Stimulated activated effector memory CD8-positive, alpha-beta T cell treated with anti-CD3 and anti-CD28 coated beads, Interleukin-12 subunit alpha, Interleukin-12 subunit beta, amount 100 ng/mL, for 72 hours (primary cell): ENCODE measurements around the gene KLHL30.

Experiments
- ATAC-seq: fragments of 150-1000 bp; cut with Tn5 transposase; 2 replicates; pipeline ENCODE4 v1.10.0; 2021
- DNase-seq, 2 donors: peaks; one replicate each; pipeline ENCODE4 v3.0.0; 2021 to 2022; ENCODE audit warnings: low spot score in 2 of 2
- H3K27ac Mint-ChIP-seq: one replicate; pipeline ENCODE4 v1.8.0; 2022; ENCODE audit warnings: mild to moderate bottlenecking, mixed read lengths
- H3K36me3 Mint-ChIP-seq: one replicate; pipeline ENCODE4 v1.8.0; 2022; ENCODE audit warnings: mild to moderate bottlenecking, mixed read lengths
- H3K4me1 Mint-ChIP-seq: one replicate; pipeline ENCODE4 v1.8.0; 2022; ENCODE audit warnings: mixed read lengths
- H3K4me3 Mint-ChIP-seq: one replicate; pipeline ENCODE4 v1.8.0; 2022; ENCODE audit warnings: mild to moderate bottlenecking, mixed read lengths
- H3K9me3 Mint-ChIP-seq: one replicate; pipeline ENCODE4 v1.8.0; 2022; ENCODE audit warnings: mixed read lengths

KLHL30 gene

DNA sequence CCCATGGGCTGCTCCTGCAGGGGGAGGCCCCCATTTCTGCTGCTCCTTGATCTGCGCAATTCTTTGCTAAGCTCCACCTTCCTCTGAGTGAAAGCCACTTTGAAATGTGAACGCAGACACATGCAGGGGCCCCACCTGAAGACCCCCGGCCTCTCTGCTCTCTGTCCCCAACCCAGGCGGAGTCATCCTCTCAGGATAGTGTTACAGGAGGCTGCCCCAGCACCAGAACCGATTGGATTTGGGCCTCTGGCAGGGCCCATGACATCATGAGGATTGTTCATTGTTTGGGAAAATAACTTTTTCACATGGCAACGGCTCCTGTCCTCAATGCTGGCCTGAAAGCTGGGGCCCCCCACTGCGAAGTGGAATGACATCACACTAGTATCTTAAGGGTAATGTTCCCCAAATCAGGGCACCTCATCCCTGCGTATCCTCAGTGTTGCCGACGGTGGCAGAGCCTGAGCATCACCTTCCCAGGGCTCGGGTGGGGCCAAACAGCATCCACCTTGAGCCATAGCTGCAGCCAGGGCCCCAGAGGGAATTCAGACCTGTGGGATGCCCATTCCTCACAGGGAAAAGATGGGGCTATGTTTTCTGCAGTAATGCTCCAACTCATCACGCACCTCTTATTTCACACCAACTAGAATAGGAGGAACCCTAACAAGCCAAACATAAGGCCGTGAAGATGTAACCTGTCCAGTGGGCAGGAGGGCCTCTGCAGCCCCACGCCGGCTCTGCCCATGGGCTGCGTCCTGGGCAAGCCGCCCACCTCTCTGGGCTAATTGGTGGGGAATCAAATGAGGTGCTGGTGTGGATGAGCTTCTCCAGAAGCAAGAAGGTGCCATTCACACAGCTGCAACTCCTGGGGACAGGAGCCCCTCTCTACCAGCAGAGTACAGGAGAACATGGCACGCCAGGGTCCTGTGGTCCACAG lies 17.6 kb downstream of the KLHL30 start:
- no peaks in the 10 kb centered on the region for H3K36me3 Mint-ChIP-seq
- ATAC-seq (no peak), DNase-seq (no peak)
- no peak overlapping the region for H3K4me3 Mint-ChIP-seq
- H3K27ac Mint-ChIP-seq: no peak overlapping the region
- H3K4me1 Mint-ChIP-seq: peaks cover 7% of the 10 kb centered on the region
- H3K9me3 Mint-ChIP-seq: no peaks in the 10 kb centered on the region

DNA sequence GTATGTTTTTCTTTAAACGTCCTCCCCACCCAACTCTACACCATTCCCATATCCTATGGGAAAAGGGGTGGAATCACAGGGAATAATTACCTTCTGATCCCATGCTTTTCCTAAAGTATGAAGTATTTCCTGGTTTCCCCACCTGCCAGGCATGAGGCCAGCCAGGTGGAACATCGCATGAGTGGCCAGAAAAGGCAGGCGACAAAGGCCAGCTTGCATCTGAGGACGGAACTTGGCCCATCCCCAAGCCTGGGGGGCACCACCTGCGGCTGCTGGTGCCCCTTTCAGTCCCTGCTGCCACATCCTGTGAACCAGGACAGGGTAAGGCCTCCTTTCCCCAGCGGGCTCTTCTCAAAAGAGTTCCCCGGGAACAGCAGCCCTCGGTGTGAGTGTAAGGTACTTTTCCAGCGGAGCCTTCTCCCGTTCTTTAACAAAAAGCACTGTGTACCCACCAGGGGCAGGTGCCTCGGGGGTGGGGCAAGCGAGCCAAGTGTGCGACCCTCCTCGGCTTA lies 19.1 kb downstream of the KLHL30 start:
- H3K27ac Mint-ChIP-seq: no peak overlapping the region
- ATAC-seq (no peak), DNase-seq (no peak)
- no peak overlapping the region for H3K4me3 Mint-ChIP-seq
- no peaks in the 10 kb centered on the region for H3K36me3 Mint-ChIP-seq
- H3K9me3 Mint-ChIP-seq: no peaks in the 10 kb centered on the region
- H3K4me1 Mint-ChIP-seq: peaks cover 7% of the 10 kb centered on the region

DNA sequence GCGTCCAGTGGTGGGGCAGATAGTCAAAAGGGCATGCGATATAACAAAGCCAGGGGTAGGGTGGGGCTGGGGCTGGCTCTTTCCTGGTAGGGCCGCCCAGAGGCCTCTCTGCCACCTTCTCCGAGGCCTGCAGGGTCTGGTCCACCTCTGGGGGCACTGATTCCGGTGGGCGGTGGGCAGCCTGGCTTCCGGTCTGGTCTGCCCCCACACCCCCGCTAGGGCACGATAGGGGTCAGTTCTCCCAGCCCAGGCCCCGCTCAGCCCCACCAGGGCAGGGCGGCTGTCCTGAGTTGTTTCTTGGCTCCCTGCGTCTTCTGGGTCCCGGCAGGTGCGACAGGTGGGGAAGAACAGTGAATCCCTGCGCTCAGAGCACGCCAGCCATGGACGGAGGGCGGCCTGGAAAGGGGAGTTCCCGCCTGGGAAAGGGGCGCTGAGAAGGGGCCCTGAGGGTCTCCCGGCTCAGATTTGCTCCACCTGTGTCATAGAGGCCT lies 19.6 kb downstream of the KLHL30 start:
- ATAC-seq (no peak), DNase-seq (no peak)
- Mint-ChIP-seq H3K36me3 (no peaks in the 10 kb centered on the region), H3K27ac (no peak overlapping the region), H3K4me3 (peak overlapping the region; percentile 23), H3K4me1 (peaks cover 7% of the 10 kb centered on the region), H3K9me3 (no peaks in the 10 kb centered on the region)

DNA sequence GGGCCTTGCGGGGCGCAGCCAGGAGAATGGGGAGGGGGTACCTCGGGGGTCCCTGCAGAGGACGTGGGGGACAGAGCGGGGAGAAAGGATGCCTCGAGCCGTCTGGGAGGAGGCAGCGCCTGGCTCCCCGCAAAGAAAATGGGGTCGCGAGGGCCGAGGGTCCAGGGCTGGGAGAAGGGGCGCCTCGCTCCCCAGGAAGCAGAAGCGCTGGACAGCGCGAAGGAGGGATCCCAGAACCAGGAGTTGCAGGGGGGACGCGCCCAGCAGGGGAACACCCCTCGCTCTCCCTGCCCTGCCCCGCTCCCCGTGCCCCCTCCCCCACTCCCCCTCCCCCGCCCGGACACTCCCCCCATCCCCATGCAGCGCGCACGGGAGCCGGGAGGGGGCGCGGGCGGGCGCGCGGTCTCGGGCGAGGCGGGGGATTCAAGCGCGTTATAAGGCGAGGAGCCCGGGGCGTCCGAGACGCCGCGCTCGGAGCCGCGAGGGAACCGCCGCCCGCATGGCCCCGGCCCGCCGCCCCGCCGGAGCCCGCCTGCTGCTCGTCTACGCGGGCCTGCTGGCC lies 20.1 kb downstream of the KLHL30 start, which contains the start of gene ERFE:
Gene ERFE (plus strand): TSS at position 462 of the 562 bp plus-strand sequence. CDS start 38 bp downstream, at position 500.
- DNase-seq (peak; percentile 30 to 70), ATAC-seq (peak; percentile 62)
- H3K4me1 Mint-ChIP-seq: peaks cover 7% of the 10 kb centered on the region
- no peaks in the 10 kb centered on the region for H3K36me3 Mint-ChIP-seq
- no peak within 1 kb of the TSS for H3K27ac Mint-ChIP-seq
- peak within 1 kb of the TSS; percentile 59 for H3K4me3 Mint-ChIP-seq
- no peaks in the 10 kb centered on the region for H3K9me3 Mint-ChIP-seq

DNA sequence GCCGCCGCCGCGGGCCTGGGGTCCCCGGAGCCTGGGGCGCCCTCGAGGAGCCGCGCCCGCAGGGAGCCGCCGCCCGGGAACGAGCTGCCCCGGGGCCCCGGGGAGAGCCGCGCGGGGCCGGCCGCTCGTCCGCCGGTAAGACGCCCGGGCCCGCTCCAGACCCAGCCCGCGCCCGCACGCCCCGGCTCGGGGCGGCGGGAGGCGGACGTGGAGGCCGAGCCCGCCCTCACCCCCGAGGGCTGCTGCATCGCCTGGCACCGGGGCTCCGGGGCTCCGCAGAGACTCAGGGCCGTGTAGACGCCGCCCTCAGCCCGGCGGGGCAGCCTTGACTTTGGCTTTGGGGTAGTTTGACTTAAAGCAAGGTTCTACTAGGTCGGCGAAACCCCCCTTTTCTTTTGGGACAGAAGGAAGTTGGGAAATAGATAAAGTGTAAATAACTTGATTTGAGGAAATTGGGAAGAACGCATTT lies 20.6 kb downstream of the KLHL30 start:
- peak; percentile 47 for ATAC-seq
- no peaks in the 10 kb centered on the region for H3K9me3 Mint-ChIP-seq
- H3K4me3 Mint-ChIP-seq: peak overlapping the region; percentile 59
- peaks cover 7% of the 10 kb centered on the region for H3K4me1 Mint-ChIP-seq
- H3K27ac Mint-ChIP-seq: no peak overlapping the region
- DNase-seq: no peak
- H3K36me3 Mint-ChIP-seq: no peaks in the 10 kb centered on the region

DNA sequence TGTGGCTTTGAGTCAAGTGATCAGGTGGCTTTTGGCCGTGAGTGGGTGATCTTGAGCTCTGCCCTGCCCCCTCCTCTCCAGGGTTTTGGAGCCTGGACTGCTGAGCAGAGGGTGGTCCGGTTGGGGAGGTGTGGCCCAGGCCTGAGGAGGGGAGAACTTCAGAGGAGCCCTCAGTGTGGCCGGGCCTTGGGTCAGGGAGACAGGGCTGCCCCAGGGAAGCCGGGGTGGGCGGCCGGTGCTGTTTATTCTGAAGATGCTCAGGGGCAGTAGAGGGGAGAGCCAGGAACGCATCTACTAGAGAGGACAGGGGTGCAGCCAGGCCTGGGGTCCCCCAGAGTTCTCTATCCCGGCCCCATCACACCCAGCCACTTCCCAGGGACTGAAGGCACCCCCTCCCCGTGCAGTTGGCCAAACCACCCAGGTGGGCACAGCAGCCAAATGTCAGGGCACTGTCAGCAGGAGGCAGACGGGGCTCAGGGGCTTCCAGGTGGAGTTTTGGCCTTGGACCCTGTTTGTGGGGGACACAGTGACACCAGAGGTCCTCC lies 21.3 kb downstream of the KLHL30 start:
- Mint-ChIP-seq H3K27ac (no peak overlapping the region), H3K36me3 (no peaks in the 10 kb centered on the region), H3K4me3 (peak overlapping the region; percentile 59), H3K9me3 (no peaks in the 10 kb centered on the region), H3K4me1 (peaks cover 8% of the 10 kb centered on the region)
- DNase-seq: no peak
- no peak for ATAC-seq

DNA sequence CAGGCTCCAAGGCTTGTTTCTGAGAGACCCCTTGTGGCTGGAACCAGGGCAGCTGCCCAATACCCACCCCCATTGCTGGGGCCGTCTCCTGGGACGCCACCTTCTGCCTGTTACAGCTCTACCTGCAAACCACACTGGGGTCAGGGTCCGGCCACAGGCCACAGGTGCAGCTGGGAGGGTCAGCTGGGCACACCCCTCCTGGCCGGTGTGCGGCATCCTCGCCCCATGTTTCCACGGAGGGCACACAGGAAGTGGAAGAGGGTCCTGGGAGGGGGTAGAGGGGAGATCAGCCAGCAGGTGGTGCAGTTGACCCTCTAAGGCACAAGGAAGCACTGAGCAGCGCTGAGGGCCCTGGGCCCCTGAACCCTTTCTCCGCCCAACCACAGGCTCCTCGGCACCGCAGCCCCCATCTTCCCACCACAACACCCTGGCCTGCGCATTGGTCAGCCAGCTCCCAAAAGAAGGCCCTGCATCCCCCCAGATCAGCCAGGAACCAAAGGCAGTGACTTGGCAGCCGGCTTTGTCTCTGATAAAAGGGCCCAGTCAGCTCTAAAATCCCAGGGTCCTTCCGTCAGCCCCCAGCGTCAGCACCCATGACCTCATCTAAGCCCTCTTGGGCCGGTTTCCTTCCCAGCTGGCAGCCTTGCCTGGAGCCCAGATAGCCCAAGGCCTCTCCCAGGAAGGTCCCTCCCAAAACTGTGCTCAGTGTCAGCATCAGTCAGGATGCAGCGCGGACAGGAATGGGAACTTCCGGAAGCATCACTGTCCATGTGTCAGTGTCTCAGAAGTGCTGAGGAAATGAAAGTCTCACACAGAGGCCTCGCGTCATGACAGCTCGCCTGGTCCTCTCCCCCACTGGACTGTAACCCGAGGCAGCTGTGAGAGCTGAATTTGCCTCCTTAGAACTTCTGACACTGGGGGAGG lies 22.0 kb downstream of the KLHL30 start:
- peaks cover 14% of the 10 kb centered on the region for H3K4me1 Mint-ChIP-seq
- no peaks in the 10 kb centered on the region for H3K9me3 Mint-ChIP-seq
- DNase-seq: no peak
- H3K4me3 Mint-ChIP-seq: peak overlapping the region; percentile 59
- H3K27ac Mint-ChIP-seq: no peak overlapping the region
- no peaks in the 10 kb centered on the region for H3K36me3 Mint-ChIP-seq
- no peak for ATAC-seq

DNA sequence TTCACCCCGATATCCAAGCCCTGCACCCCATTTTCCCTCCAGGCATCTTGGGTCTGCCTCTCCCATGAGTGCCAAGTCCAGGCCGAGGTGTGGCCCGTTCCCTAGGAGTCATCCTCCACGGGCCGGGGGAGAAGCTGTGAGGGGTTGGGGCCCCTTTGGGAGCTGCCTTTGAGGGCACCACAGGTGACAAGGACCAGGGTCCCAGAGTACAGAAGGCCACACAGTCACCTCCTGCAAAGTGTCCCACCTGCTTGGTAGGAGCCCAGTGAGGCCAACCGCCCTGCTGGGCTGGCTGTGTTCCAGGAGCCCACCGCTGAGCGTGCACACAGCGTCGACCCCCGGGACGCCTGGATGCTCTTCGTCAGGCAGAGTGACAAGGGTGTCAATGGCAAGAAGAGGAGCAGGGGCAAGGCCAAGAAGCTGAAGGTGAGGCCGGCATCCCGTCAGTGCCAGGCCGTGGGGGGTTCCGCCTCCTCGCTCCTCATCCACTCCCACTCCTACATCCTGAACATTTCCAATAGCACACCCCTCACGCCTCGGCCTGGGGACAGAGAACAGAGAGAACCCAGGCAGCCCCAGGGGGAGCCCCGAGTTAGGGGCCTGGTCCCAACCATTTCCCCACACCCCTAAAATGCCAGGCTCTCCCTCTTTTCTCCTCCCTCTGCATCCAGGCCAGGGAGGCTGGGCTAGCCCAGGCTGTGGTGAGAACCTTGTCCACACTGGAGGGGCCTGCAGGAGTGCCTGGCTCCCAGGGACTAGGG lies 23.0 kb downstream of the KLHL30 start:
- Mint-ChIP-seq H3K27ac (no peak overlapping the region), H3K36me3 (no peaks in the 10 kb centered on the region), H3K4me3 (no peak overlapping the region), H3K9me3 (no peaks in the 10 kb centered on the region), H3K4me1 (peaks cover 14% of the 10 kb centered on the region)
- DNase-seq (no peak), ATAC-seq (no peak)

DNA sequence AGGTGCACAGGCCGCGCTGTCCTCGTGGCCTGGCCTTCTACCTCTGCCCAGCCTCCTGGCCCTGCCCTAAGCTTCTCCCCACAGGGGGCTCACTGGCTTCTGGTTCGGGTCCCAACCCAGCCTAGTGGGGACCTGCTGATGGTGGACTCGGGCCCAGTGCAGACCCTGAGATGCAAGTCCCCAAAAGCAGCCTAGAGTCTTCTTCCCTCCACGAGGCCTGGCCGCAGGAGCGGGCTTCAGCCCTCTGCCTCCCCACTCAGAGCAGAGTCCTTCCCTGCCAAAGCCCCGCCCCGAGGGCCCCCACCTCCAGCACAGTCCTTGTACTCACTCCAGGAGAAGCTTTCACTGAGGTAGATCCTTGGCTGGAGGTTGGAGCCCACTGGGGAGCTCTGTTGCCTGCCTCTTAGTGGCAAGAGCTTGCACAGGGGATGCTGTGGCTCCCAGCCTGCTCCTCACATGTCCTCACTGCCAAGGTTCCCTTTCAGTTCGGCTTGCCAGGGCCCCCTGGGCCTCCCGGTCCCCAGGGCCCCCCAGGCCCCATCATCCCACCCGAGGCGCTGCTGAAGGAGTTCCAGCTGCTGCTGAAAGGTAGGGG lies 23.9 kb downstream of the KLHL30 start:
- Mint-ChIP-seq H3K9me3 (no peaks in the 10 kb centered on the region), H3K27ac (no peak overlapping the region), H3K4me3 (no peak overlapping the region), H3K4me1 (peaks cover 14% of the 10 kb centered on the region), H3K36me3 (no peaks in the 10 kb centered on the region)
- ATAC-seq: no peak
- DNase-seq: no peak

DNA sequence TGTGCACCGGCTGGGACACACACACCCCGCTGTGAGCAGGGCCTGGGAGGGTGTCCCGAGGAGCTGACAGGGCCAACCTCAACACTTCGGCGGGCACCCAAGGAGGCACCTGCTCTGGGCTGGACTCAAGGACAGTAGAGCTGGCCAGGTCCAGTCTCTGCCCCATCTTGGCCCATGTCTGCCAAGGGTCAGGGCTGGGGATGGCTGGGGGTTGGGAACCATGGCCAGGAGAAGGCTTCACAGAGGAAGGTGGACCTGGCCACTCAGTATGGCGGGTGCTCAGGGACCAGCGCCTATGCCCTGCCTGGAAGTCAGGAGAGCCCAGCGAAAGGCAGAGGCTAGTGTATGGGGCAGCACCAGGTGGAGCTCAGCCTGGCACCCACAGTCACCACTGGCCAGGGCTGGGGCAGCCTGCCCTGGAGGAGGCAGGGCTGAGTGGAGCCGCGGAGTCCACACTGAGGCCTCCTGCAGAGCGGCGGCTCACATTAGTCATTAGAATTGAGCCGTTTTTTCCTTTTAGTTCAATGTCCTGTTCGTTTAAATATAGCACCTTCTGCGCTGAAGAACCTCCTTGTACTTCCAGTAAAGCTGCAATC lies 24.5 kb downstream of the KLHL30 start:
- Mint-ChIP-seq H3K4me3 (no peak overlapping the region), H3K27ac (no peak overlapping the region), H3K4me1 (peaks cover 14% of the 10 kb centered on the region), H3K36me3 (no peaks in the 10 kb centered on the region), H3K9me3 (no peaks in the 10 kb centered on the region)
- no peak for DNase-seq
- ATAC-seq: no peak

DNA sequence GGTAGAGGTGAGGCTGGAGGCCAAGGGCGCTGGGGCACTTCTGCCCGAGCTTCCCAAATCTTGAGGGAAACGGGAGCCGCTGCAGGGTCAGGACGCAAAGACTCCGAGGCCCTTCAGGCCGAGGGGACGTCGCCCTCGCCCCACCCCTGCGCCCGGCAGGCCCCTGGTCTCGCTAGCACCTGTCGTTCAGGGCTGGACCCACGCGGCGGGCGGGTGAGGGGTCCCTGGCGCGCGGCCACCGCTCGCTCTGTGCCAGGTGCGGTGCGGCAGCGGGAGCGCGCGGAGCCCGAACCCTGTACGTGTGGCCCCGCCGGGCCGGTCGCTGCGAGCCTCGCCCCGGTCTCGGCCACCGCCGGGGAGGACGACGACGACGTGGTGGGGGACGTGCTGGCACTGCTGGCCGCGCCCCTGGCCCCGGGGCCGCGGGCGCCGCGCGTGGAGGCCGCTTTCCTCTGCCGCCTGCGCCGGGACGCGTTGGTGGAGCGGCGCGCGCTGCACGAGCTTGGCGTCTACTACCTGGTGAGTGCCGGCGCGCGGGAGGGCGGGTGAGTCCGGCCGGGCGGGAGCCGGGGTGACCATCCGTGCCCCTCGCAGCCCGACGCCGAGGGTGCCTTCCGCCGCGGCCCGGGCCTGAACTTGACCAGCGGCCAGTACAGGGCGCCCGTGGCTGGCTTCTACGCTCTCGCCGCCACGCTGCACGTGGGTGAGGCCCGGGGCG lies 25.2 kb downstream of the KLHL30 start:
- Mint-ChIP-seq H3K4me1 (peaks cover 14% of the 10 kb centered on the region), H3K4me3 (no peak overlapping the region), H3K9me3 (no peaks in the 10 kb centered on the region), H3K27ac (no peak overlapping the region), H3K36me3 (peaks cover under 1% of the 10 kb centered on the region)
- ATAC-seq (no peak), DNase-seq (no peak)

DNA sequence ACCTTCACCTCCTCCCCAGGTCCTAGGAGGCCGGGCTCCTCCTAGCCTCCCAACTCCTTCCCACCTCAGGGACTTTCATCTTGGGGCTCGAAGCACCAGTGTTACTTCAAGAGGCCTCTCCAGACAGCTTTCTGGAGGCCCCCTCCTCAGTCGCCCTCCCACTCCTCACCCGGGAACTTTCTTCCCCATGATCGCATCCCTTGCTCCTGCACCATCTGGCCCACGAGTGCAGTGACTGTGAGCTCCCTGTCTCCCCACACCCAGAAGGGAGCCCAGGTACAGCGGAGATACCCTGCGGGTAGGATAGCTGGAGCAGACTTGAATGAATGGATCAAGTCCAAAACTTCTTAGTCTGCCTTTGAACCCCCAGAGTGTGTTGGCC lies 26.4 kb downstream of the KLHL30 start:
- Mint-ChIP-seq H3K27ac (no peak overlapping the region), H3K4me3 (no peak overlapping the region), H3K36me3 (peaks cover 13% of the 10 kb centered on the region), H3K9me3 (no peaks in the 10 kb centered on the region), H3K4me1 (peaks cover 7% of the 10 kb centered on the region)
- no peak for ATAC-seq
- DNase-seq: no peak

DNA sequence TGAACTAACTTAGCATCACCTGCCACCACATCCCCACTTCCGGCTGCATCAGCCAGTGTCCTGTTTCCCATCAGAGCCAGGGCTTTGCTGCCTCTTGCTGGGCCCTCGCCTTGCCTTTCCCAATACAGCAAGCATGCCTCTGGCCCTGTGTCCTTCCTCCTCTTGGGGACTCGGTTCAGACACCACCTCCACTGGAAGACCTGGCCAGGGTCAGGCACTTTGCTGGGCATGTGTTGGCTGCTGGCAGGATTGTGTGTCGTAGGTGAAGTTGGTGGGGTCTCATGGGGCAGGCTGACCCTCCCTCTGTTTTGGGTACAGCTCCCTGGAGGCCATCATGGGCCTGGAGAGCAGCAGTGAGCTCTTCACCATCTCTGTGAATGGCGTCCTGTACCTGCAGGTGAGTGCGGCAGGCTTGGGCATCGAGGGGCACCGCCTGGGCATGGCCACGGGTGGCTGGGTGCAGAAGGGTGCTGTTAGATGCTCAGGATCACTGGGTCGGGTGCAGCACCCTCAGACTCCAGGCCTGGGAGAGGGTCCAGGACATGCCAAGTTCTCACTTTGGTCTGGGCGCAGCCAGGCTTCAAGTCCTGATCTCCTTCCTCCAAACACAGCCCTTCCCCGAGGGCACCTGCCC lies 26.9 kb downstream of the KLHL30 start:
- no peak for ATAC-seq
- Mint-ChIP-seq H3K4me3 (no peak overlapping the region), H3K36me3 (peaks cover 18% of the 10 kb centered on the region), H3K9me3 (no peaks in the 10 kb centered on the region), H3K4me1 (peaks cover 7% of the 10 kb centered on the region), H3K27ac (no peak overlapping the region)
- DNase-seq: no peak
